HG03097 (cell line): ENCODE data around the gene HSPB1.
"Not testable (repeated sequence)": the region's sequence is repeated elsewhere in the genome, so short reads cannot be mapped to it uniquely, and the experiment has no call there.

Experiments used
- ATAC-seq: cut with Tn5 transposase; IDR thresholded peaks from one replicate; pipeline ENCODE4 v1.9.1; 2021; ENCODE audit not compliant: unreplicated experiment, low FRiP score

The HSPB1 gene

DNA sequence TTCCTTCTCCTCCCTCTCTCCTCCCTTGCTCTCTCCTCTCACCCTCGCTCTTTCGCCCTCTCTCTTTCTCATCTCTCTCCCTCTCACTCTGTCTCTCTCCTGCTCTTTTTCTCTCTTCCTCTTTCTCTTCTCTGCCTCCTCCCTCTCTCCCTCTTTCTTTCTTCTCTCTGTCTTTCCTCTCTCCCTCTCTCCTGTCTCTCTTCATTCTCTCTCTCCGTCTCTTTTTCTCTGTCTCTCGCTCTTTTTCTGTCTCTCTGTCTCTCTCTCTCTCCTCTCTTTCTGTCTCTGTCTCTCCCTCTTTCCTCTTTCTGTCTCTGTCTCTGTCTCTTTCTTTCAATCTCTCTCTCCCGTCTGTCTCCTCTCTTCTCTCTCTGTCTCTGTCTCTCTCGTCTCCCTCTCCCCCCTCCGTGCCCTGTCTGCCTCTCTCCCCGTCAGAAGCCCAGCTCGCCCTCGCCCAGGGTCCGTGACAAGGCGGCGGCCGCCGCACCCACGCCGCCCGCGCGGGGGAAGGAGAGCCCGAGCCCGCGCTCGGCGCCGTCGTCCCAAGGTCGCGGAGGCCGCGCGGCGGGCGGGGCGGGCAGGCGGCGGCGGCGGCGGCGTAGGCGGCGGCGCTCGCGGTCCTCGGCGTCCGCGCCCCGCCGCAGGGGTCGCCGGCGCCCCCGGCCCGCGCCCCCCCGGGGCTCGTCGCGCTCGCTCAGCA, 21.3 kb upstream of the HSPB1 start:
- ATAC-seq: no peak

DNA sequence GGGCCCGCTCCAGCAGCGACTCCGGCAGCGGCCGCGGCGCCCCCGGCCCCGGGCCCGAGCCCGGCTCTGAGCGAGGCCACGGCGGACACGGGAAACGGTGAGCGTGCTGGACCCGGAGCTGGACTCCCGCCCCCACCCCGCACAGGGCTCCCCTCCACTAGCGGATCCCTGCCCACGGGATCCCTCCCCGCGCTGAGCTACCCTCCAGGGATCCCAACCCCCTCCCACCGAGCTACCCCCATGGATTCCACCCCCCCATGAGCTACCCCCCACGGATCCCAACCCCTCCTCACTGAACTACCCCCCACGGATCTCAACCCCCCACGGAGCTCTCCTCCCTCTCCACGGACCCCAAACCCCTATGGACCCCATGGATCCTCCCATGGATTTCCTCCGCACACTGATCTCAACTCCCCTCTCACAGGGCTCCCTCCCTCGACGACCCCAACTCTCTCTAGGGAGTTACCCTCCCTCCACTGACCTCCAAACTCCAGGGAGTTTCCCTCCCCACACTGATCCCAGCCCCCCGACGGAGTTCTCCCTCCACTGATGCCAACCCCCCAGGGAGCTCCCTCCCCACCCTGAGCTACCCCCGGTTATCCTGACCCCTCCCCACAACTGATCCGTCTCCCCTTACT, 20.6 kb upstream of the HSPB1 start:
- ATAC-seq: no peak

DNA sequence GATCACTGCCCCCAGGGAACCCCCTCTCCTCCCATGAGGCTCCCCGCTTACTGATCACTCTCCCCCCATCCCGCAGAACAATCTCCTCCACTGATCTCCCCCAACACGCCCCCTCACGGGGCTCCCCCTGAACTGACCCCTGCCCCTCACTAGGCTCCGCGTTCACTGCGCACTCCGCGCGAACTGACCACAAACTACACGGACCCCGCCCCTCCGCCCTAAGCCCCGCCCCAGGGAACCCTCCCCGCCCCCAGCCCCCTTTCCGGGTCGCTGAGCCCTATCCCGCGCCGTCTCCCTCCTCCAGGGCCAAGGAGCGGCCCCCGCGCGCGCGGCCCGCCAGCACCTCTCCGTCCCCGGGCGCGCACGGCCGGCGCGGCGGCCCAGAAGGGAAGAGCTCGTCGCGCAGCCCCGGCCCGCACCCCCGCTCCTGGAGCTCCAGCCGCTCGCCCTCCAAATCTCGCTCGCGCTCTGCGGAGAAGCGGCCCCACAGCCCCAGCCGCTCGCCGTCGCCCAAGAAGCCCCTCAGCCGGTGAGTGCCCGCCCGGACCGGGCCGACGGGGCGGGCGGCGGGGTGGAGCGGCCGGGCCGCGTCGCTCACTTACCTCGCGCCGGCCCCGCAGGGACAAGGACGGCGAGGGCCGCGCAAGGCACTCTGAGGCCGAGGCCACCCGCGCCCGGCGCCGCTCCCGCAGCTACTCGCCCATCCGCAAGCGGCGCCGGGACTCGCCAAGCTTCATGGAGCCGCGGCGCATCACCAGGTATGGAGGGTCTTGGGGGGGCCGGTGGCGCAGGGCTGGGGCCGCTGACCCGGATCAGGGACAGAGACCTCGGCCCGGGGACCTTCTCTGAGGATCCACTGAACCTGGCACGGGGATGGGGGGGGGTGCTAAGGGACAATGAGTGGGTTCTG, 19.9 kb upstream of the HSPB1 start:
- no peak for ATAC-seq

GRCh38 chr7:76283254-76284159, 19.0 kb upstream of the HSPB1 start:
- ATAC-seq: no peak

- ATAC-seq: no peak
Measured at GRCh38 chr7:76285604-76286374, 16.7 kb upstream of the HSPB1 start.

DNA sequence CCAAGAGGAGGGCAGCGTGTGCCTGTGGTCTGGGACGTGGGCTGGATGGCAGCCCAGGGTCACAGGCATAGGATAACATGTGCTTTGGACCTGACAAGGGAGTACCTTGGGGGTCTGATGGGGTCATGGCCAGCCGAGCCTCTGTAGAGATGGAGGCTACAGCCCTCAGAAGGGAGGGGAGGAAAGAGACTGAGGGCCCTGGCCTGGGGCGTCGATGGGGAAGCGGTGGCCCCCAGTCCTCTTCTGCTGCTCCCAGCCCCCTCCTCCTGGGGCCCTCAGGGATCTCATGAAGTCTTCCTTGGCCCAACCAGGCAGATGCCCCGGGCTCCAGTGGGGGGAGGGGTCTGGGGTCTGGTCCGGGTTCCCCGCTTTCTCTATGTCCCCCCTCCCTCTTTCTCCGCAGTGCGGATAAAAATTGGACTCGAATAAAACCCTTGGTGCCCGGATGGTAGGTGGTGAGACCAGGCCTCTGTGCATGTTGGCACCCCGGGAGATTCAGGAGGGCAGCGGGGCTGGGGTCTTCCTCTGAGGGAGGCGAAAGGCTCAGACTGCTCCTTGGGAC, 15.6 kb upstream of the HSPB1 start:
- no peak for ATAC-seq

DNA sequence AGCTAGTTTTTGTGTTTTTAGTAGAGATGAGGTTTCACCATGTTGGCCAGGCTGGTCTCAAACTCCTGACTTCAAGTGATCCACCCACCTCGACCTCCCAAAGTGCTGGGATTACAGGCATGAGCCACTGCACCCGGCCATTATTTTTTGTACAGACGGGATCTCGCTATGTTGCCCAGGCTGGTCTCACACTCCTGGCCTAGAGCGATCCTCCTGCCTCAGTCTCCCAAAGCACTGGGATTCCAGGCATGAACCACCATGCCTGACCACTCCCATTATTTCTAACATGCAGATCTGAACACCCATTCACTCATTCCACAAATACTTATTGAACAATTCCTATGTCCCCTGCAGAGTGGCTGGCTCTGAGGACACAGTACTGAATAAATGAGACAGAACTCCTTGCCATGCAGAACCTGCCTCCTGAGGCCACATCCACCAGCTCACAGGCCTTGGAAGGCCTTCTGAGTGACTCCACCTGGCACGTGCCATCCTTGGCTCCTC, 11.6 kb upstream of the HSPB1 start:
- ATAC-seq: not testable (repeated sequence)

GRCh38 chr7:76291351-76292212, 10.9 kb upstream of the HSPB1 start:
- ATAC-seq: peak; percentile 79

DNA sequence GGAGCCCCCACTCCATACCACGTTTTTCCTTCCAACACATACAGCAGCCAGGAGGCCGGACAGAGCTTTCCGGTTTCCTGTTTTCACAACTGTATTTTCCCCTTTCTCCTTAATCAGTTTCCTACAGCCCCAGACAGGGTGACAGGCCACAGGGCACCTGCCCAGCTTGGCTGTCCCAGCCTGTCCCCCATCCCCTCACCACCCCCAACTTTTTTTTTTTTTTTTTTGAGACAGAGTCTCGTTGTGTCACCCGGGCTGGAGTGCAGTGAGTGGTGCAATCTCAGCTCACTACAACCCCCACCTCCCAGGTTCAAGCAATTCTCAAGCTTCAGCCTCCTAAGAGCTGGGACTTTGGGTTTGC, 10.3 kb upstream of the HSPB1 start:
- ATAC-seq: no peak

- not testable (repeated sequence) for ATAC-seq
Measured at GRCh38 chr7:76292911-76293310, 9.6 kb upstream of the HSPB1 start.

DNA sequence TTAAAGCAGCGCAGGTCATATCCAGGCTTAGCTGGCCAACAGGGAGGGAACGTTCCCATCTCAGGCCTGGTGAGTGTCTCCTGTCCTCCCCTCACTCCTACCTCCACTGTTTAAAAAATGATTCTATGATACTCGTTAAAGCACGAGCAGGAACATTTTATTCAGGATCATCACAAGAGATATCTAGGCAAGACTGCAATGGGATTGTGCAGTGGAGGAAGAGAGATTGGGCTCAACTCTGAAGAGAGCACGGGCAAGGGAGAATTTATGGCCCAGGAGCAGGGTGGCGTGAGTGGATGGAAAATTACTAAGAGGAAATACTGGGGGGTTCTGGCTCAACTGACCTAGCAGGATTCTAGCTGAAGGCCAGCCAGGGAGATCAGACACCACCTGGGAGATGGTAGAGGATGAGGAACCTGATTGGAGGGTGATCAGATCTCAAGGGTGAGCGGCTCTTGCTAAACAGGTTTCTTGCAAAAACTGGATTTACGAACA, 9.0 kb upstream of the HSPB1 start:
- no peak for ATAC-seq

GRCh38 chr7:76294344-76295024, 8.0 kb upstream of the HSPB1 start:
- no peak for ATAC-seq

GRCh38 chr7:76296743-76297740, 5.4 kb upstream of the HSPB1 start:
- no peak for ATAC-seq

- ATAC-seq: no peak
Measured at GRCh38 chr7:76300166-76300731, 2.2 kb upstream of the HSPB1 start.

GRCh38 chr7:76301000-76301399, 1.5 kb upstream of the HSPB1 start:
- no peak for ATAC-seq
